Pancreas (tissue), 10 donors: ENCODE data around the gene HEMGN. TPM values are rescaled to one million over a fixed set of nuclear protein-coding genes. Genes with fewer than 3 reads are reported as not detected.

Experiments used
- ATAC-seq, 4 donors: fragments of 200-7000 bp; cut with Tn5 transposase; one replicate each; pipeline versions ENCODE4 v1.8.0 to v1.9.1; 2020; ENCODE audit warnings: mild to moderate bottlenecking in 4 of 4, moderate library complexity in 4 of 4
- DNase-seq, 6 donors: peaks; one replicate each; pipeline ENCODE4 v3.0.0-alpha.2; 2020
- FAIRE-seq: peaks from 2 replicates; lab custom pipeline; 2012; peaks lifted over from hg19 to GRCh38; lab: Jason Lieb, UNC
- H3K27ac ChIP-seq, 4 donors: fragments of 200-600 bp; sonication (generic); 1 replicate in 3 of 4; 2 replicates in 1 of 4; pipeline versions ENCODE4 v1.5.0 to v1.8.0; 2020
- H3K27me3 ChIP-seq, 4 donors: fragments of 200-600 bp; one replicate each; pipeline ENCODE4 v1.8.0; 2021
- H3K36me3 ChIP-seq, 3 donors: fragments of 200-600 bp; sonication (generic) in 1 of 3; one replicate each; pipeline versions ENCODE4 v1.5.0 to v1.8.0; 2020 to 2021
- H3K4me1 ChIP-seq, 3 donors: fragments of 200-600 bp; one replicate each; pipeline ENCODE4 v1.8.0; 2021
- H3K4me3 ChIP-seq, 4 donors: fragments of 200-600 bp; sonication (generic) in 2 of 4; one replicate each; pipeline versions ENCODE4 v1.5.0 to v1.8.0; 2020 to 2021
- H3K9me3 ChIP-seq, 4 donors: fragments of 200-600 bp; one replicate each; pipeline ENCODE4 v1.8.0; 2021
- WGBS, 2 donors: extraction: QIAGEN DNeasy Blood & Tissue Kit; methylation state at CpG; one replicate each; pipeline ENCODE4 v1.1.7; 2013; 5-methylcytosine and 5-hydroxymethylcytosine counted together
- intact Hi-C, 3 donors: fragments of 100-400 bp; cut with DNase I; formaldehyde crosslinking; loops; one replicate each; pipeline versions ENCODE4 v1.11.1 to v1.14.2; 2022
- polyA plus RNA-seq, 2 donors: library from polyadenylated mRNA; stranded (reverse); fragments of 200-250 nt; gene quantifications; one replicate each; pipeline ENCODE4 v1.2.3, GENCODE V29; 2013
- total RNA-seq, 6 donors: library from RNA; stranded (reverse); fragmentation: NEBNext Ultra II Directional in 4 of 6; extraction: Animal tissue kit (Norgen Biotek cat#: 25700) in 4 of 6; gene quantifications; one replicate each; pipeline versions ENCODE4 v1.2.1 to v1.2.4, GENCODE V29; 2021 to 2023
- TF ChIP-seq, protein P1 (sequence below), 4 donors: fragments of 200-600 bp; sonication (generic) in 3 of 4; IDR thresholded peaks; one replicate each; pipeline versions ENCODE4 v1.5.0 to v1.8.0; 2021; ENCODE audit warnings: antibody characterized with exemption in 4 of 4
- donor health status: healthy with polysubstance abuse.
- donor health status: DM: no; HTN: no; CAD: no; lungs with moderate emphysema.
- donor health status: DM: no; HTN: no; CAD: no.
- donor health status: control.
- donor health status: control.
- donor health status: Bipolar disorder and iron deficiency.
- donor health status: DM: yes; HTN: yes; CAD: no.
- donor health status: DM: no; HTN: no; CAD: no.
- donor health status: DM: no; HTN: no; CAD: no.
- donor health status: DM: yes; HTN: yes; CAD: no.

Gene HEMGN
- total and polyA plus RNA-seq, 8 donors: 0.09 TPM; not detected in 7

DNA sequence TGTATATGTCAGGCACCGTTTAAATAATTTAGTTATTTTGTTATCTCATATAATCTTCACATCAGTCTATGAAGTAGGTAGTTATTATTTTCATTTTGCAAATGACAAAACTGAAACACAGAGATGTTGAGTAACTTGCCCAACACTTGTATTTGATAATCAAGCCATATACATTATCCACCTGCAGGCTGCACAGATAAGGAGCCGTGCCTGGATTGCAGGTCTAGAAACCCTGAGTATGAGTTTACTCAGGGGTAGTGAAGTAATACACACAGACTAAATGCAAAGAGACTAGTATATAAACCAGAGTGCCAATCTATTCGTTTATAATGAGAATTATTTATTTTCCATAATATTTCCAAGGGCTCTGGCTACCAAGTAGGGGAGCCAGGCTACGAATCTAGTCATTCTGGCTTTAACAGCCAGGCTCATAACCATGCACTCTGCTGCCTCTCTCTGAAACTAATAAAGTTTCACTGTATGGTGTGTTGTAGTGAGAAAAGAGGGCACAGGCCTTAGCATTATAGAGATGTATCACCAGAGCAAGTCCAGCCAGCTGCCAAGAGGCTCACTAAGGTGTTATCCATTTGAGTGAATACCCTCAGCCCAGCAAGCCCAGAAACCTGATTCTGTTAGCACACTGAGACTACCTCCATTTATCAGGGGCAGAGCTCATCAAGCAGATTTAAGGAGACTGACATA, 4.5 kb downstream of the HEMGN start:
- no peak for DNase-seq
- intact Hi-C loops: loop anchor here in 1 of 3 donors (10.0 kb wide), 1 partner anchor 101 kb away; no protein-coding TSS in a partner anchor
- Histone ChIP-seq H3K27ac (no peak overlapping the region), H3K4me1 (no peaks in the 10 kb centered on the region), H3K9me3 (no peaks in the 10 kb centered on the region), H3K36me3 (no peaks in the 10 kb centered on the region), H3K4me3 (no peak overlapping the region), H3K27me3 (peaks cover 0 to 4% (median 2%) of the 10 kb centered on the region in 4 donors)
- WGBS, 2 donors: 58 to 77% methylated on average over 4 of the region's 4 CpGs
- TF ChIP-seq, protein P1, sequence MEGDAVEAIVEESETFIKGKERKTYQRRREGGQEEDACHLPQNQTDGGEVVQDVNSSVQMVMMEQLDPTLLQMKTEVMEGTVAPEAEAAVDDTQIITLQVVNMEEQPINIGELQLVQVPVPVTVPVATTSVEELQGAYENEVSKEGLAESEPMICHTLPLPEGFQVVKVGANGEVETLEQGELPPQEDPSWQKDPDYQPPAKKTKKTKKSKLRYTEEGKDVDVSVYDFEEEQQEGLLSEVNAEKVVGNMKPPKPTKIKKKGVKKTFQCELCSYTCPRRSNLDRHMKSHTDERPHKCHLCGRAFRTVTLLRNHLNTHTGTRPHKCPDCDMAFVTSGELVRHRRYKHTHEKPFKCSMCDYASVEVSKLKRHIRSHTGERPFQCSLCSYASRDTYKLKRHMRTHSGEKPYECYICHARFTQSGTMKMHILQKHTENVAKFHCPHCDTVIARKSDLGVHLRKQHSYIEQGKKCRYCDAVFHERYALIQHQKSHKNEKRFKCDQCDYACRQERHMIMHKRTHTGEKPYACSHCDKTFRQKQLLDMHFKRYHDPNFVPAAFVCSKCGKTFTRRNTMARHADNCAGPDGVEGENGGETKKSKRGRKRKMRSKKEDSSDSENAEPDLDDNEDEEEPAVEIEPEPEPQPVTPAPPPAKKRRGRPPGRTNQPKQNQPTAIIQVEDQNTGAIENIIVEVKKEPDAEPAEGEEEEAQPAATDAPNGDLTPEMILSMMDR (IDR thresholded peaks at IDR 0.05): no peak
- FAIRE-seq: no peak
- no peak for ATAC-seq

DNA sequence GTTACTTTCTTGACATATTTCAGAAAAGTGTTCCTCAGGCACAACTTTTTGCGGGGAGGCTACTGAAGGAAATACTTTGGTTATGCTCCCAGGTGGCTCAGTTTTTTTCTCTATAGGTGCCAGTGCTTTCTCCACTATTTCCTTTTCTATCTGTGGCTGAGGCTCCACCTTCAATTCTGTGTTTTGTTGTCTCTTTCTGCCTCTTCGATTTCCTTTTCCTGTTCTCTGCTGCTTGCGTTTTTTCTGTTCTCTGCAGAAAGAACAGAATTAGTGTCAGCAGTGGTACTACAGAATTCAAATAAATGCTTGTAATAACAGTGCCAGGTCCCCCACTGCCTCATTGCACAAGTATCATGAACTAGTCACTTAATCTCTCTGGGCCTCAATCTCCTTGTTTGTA, 7.0 kb downstream of the HEMGN start:
- ATAC-seq: no peak
- Histone ChIP-seq H3K4me1 (no peaks in the 10 kb centered on the region), H3K27me3 (peaks cover 0 to 9% (median 0%) of the 10 kb centered on the region in 4 donors), H3K4me3 (no peak overlapping the region), H3K9me3 (no peaks in the 10 kb centered on the region), H3K27ac (no peak overlapping the region), H3K36me3 (no peaks in the 10 kb centered on the region)
- DNase-seq: no peak
- no peak for FAIRE-seq
- 46 to 69% methylated on average over 3 of the region's 3 CpGs for WGBS, 2 donors
- TF ChIP-seq, protein P1 (IDR thresholded peaks at IDR 0.05): no peak
- intact Hi-C loops: loop anchor here in 1 of 3 donors (10.0 kb wide), 1 partner anchor 104 kb away; no protein-coding TSS in a partner anchor

DNA sequence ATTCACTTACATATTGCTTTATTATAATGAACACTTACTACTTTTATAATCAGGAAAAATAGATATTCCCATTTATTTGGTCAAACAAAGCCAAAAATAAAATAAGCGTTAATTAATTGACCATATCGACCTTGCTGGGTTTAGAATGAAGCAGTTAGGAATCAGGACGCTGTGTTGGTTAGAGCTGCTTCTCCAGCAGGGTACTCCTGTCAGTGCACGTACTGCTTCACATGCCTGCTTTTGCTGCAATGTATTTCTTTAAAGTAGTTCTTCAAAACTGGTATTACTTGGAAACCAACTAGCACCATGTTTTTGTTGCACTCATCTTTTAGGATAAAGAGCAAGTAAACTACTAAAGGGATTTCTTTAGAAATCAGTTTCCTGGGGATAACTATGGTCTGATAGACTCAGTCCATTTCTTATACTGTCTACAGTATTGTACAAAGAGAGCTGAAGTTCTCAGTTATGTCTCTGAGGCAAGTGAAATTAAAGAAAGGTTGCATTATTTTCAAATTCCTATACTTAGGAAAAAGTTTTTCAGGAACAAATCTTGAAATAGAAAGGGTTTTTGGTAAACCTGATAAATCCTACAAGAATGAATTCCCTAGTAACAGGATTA, 8.9 kb downstream of the HEMGN start:
- Histone ChIP-seq H3K4me1 (no peaks in the 10 kb centered on the region), H3K9me3 (no peaks in the 10 kb centered on the region), H3K27me3 (peaks cover 0 to 9% (median 0%) of the 10 kb centered on the region in 4 donors), H3K36me3 (no peaks in the 10 kb centered on the region), H3K4me3 (no peak overlapping the region), H3K27ac (no peak overlapping the region)
- ATAC-seq (no peak), FAIRE-seq (no peak), DNase-seq (no peak)
- intact Hi-C loops: loop anchor here in 1 of 3 donors (10.0 kb wide), 1 partner anchor 106 kb away; no protein-coding TSS in a partner anchor
- WGBS, 2 donors: 56% methylated on average over 4 of the region's 4 CpGs
- TF ChIP-seq, protein P1 (IDR thresholded peaks at IDR 0.05): no peak

DNA sequence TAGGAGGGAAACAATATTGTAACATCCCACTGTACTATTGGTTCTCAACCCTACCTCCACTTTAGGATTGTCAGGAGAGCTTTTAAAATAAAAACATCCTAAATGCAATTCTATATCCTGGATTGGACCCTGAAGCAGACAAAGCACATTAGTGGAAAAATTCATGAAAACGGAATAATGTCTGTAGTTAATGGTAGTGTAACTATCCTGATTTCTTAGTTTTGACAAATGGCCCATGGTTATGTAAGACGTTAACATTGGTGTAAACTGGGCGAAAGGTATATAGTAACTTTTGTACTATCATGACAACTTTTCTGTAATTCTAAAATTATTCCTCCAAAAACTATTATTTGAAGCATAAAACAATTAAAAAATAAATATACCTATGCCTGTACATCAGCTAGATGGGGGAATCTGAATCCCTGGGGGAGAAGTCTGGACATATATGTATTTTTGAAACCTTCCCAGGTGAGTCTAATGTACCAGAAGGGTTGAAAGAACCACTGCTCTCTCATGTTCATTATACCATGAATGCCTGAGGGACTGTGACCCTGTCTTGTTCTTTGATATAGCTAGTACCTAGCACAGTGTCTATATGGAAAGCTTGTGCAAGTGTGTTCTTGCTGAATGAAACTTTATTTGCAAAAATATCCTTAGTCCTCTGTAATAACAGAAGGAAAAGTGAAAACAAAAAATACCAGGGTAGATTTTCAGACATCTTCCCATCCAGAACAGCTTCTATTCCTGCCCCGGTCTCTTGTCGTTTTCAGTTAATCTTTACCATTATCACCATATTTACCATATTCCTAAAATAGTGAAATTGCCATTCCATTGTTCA, 12.3 kb downstream of the HEMGN start:
- no peak for DNase-seq
- H3K27ac ChIP-seq: no peak overlapping the region
- peaks cover 2 to 10% (median 5%) of the 10 kb centered on the region in 3 donors for H3K4me1 ChIP-seq
- FAIRE-seq: no peak
- H3K27me3 ChIP-seq: peaks cover 0 to 5% (median 0%) of the 10 kb centered on the region in 4 donors
- intact Hi-C loops: loop anchor here in 1 of 3 donors (10.0 kb wide), 1 partner anchor 109 kb away; no protein-coding TSS in a partner anchor
- TF ChIP-seq, protein P1 (IDR thresholded peaks at IDR 0.05): no peak
- ATAC-seq: no peak
- WGBS, 2 donors: 45 to 53% methylated on average over 5 of the region's 5 CpGs
- H3K4me3 ChIP-seq: no peak overlapping the region
- no peaks in the 10 kb centered on the region for H3K9me3 ChIP-seq
- no peaks in the 10 kb centered on the region for H3K36me3 ChIP-seq
